ENCODE measurements around the gene EPHB1. TPM values are rescaled to one million over a fixed set of nuclear protein-coding genes. Genes with fewer than 3 reads are reported as not detected.

Gene EPHB1
- total and polyA plus RNA-seq, 2 of the 13 experiments (the other 11 are each of a cell fraction or from before 2014, with no cell fraction given), result 0.07 to 0.21 TPM

DNA sequence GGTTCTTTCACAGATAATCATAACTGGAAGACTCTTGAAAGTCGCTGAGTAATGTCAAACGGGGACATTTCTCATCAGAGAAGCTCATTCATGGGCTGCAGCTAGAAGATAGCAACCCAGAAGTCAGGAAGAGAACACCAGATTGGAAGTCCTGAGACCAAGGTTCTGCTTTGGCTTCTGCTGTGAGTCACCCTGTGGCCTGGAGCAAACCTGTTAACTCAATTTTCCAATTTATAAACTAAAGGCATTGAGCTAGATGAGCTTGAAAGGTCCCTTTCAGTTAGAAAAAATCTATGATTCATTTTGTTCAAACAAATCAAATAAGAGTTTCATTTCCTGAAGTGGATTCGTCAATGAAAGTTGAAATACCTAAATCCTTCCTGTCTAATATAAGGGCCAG, 402.2 kb downstream of the EPHB1 start:
- BruUV-seq (replicated peaks), result no TSS peak
- 0% methylated on average over 3 of the region's 3 CpGs for WGBS (ENCODE audit: low lambda C conversion rate)
- FAIRE-seq (no peak), ATAC-seq (no peak), DNase-seq (ENCODE audit: low spot score) (no peak)
- no peaks in the 10 kb centered on the region for H3K9me3 ChIP-seq (ENCODE audit: low read length)
- TF ChIP-seq MAX (IDR thresholded peaks at IDR 0.05) (no peak), CTCF (CRISPR knock-in tag; IDR thresholded peaks at IDR 0.05) (no peak), RBAK (CRISPR knock-in tag; IDR thresholded peaks at IDR 0.05) (no peak), PHF5A (CRISPR knock-in tag; IDR thresholded peaks at IDR 0.05; ENCODE audit: low read depth, unreplicated experiment) (no peak), SIN3A (IDR thresholded peaks at IDR 0.05; ENCODE audit: borderline replicate concordance, low read depth, low read length) (no peak), ZNF619 (CRISPR knock-in tag; IDR thresholded peaks at IDR 0.05) (no peak), ZNF567 (CRISPR knock-in tag; IDR thresholded peaks at IDR 0.05; ENCODE audit: borderline replicate concordance) (no peak), CHD4 (IDR thresholded peaks at IDR 0.05; ENCODE audit: borderline replicate concordance, low read length) (no peak), MBNL3 (CRISPR knock-in tag; conservative IDR thresholded peaks at IDR 0.05) (no peak), ZFP82 (CRISPR knock-in tag; IDR thresholded peaks at IDR 0.05; ENCODE audit: borderline replicate concordance) (no peak), CCDC6 (CRISPR knock-in tag; IDR thresholded peaks at IDR 0.05) (no peak)
- TF ChIP-seq, protein P1, sequence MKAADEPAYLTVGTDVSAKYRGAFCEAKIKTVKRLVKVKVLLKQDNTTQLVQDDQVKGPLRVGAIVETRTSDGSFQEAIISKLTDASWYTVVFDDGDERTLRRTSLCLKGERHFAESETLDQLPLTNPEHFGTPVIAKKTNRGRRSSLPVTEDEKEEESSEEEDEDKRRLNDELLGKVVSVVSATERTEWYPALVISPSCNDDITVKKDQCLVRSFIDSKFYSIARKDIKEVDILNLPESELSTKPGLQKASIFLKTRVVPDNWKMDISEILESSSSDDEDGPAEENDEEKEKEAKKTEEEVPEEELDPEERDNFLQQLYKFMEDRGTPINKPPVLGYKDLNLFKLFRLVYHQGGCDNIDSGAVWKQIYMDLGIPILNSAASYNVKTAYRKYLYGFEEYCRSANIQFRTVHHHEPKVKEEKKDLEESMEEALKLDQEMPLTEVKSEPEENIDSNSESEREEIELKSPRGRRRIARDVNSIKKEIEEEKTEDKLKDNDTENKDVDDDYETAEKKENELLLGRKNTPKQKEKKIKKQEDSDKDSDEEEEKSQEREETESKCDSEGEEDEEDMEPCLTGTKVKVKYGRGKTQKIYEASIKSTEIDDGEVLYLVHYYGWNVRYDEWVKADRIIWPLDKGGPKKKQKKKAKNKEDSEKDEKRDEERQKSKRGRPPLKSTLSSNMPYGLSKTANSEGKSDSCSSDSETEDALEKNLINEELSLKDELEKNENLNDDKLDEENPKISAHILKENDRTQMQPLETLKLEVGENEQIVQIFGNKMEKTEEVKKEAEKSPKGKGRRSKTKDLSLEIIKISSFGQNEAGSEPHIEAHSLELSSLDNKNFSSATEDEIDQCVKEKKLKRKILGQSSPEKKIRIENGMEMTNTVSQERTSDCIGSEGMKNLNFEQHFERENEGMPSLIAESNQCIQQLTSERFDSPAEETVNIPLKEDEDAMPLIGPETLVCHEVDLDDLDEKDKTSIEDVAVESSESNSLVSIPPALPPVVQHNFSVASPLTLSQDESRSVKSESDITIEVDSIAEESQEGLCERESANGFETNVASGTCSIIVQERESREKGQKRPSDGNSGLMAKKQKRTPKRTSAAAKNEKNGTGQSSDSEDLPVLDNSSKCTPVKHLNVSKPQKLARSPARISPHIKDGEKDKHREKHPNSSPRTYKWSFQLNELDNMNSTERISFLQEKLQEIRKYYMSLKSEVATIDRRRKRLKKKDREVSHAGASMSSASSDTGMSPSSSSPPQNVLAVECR (CRISPR knock-in tag; IDR thresholded peaks at IDR 0.05; ENCODE audit: borderline replicate concordance), result no peak
- TF ChIP-seq, protein P2, sequence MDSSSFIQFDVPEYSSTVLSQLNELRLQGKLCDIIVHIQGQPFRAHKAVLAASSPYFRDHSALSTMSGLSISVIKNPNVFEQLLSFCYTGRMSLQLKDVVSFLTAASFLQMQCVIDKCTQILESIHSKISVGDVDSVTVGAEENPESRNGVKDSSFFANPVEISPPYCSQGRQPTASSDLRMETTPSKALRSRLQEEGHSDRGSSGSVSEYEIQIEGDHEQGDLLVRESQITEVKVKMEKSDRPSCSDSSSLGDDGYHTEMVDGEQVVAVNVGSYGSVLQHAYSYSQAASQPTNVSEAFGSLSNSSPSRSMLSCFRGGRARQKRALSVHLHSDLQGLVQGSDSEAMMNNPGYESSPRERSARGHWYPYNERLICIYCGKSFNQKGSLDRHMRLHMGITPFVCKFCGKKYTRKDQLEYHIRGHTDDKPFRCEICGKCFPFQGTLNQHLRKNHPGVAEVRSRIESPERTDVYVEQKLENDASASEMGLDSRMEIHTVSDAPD (CRISPR knock-in tag; IDR thresholded peaks at IDR 0.05), result no peak
- no peaks in the 10 kb centered on the region for H3K79me2 ChIP-seq (ENCODE audit: insufficient read depth, low read length)
- ChIA-PET POLR2A (no interaction called here), CTCF (ENCODE audit: low intra/inter-chr PET ratio, low total read pairs) (no interaction called here)
- H3K4me3 ChIP-seq (replicated peaks in 1 of 3; ENCODE audit: insufficient read depth in 1 of 3, low read depth in 2 of 3, low read length in 3 of 3), result no peak overlapping the region
- H4K20me1 ChIP-seq (ENCODE audit: insufficient read depth, low read length), result no peaks in the 10 kb centered on the region
- H3K27me3 ChIP-seq (ENCODE audit: control insufficient read depth in 1 of 2, insufficient read depth in 2 of 2, low read length in 2 of 2), result 0 out of 5 replicates have a peak, but pooled peaks cover 0 to 2% of the 10 kb centered on the region in 2 experiments
- no peak overlapping the region for H2AFZ ChIP-seq (ENCODE audit: low read length)
- H3K4me2 ChIP-seq (ENCODE audit: low read depth, low read length), result no peak overlapping the region
- intact Hi-C loops (cut with micrococcal nuclease; ENCODE audit: unreplicated experiment), result no loop called here
- H3K9ac ChIP-seq (ENCODE audit: insufficient read depth, low read depth, low read length), result no peak overlapping the region
- H3K27ac ChIP-seq (ENCODE audit: extremely low read length, insufficient read depth, low read length), result no peak overlapping the region
- in situ Hi-C loops (cut with HindIII; ENCODE audit: extremely low pct_ligation_motif_present, low pct_unique_long_range_greater_than_20kb), result no loop called here
- H3K4me1 ChIP-seq (ENCODE audit: insufficient read depth, low read length), result no peaks in the 10 kb centered on the region
- no peaks in the 10 kb centered on the region for H3K36me3 ChIP-seq (replicated peaks in 1 of 2; ENCODE audit: control insufficient read depth in 1 of 2, insufficient read depth in 2 of 2, low read length in 2 of 2)
